Upper lobe of left lung (tissue), 6 donors: ENCODE measurements around the gene ZNF319. TPM values are rescaled to one million over a fixed set of nuclear protein-coding genes. Genes with fewer than 3 reads are reported as not detected.

Experiments used
- ATAC-seq, 2 donors: fragments of 200-7000 bp; cut with Tn5 transposase; one replicate each; pipeline ENCODE4 v1.9.1; 2022; ENCODE audit warnings: mild to moderate bottlenecking in 2 of 2, moderate library complexity in 2 of 2; ENCODE audit not compliant: low FRiP score in 2 of 2
- DNase-seq, 2 donors: peaks; one replicate each; pipeline ENCODE4 v3.0.0-alpha.2; 2019 to 2020
- H3K27ac ChIP-seq, 4 donors: fragments of 200-600 bp; sonication (generic); one replicate each; pipeline ENCODE4 v1.5.1; 2016 to 2019
- H3K27me3 ChIP-seq, 4 donors: fragments of 200-600 bp; sonication (generic); one replicate each; pipeline ENCODE4 v1.5.1; 2017 to 2019
- H3K36me3 ChIP-seq, 4 donors: fragments of 200-600 bp; sonication (generic); one replicate each; pipeline ENCODE4 v1.5.1; 2016 to 2019
- H3K4me1 ChIP-seq, 4 donors: fragments of 200-600 bp; sonication (generic); one replicate each; pipeline ENCODE4 v1.5.1; 2018 to 2019
- H3K4me3 ChIP-seq, 4 donors: fragments of 200-600 bp; sonication (generic); one replicate each; pipeline ENCODE4 v1.5.1; 2017 to 2019; ENCODE audit warnings: mild to moderate bottlenecking in 2 of 4, moderate library complexity in 1 of 4
- H3K9me3 ChIP-seq, 4 donors: fragments of 200-600 bp; sonication (generic); one replicate each; pipeline ENCODE4 v1.5.1; 2018 to 2019
- CTCF ChIP-seq, 6 experiments: fragments of 450-650 bp in 4 of 6; fragments of 200-600 bp in 2 of 6; sonication (generic) in 2 of 6; IDR thresholded peaks; one replicate each; pipeline ENCODE4 v1.5.1; 2016 to 2019; ENCODE audit warnings: antibody characterized with exemption in 6 of 6
- EP300 ChIP-seq, 4 donors: sonication (generic); formaldehyde crosslinking; IDR thresholded peaks; one replicate each; pipeline ENCODE4 v1.5.1; 2017; ENCODE audit warnings: antibody characterized with exemption in 4 of 4, control low read depth in 2 of 4
- POLR2A ChIP-seq, 4 donors: fragments of 450-650 bp; IDR thresholded peaks; one replicate each; pipeline ENCODE4 v1.5.1; 2016 to 2017; ENCODE audit warnings: antibody characterized with exemption in 4 of 4, mild to moderate bottlenecking in 2 of 4
- POLR2AphosphoS5 ChIP-seq, 2 donors: sonication (generic); formaldehyde crosslinking; IDR thresholded peaks; one replicate each; pipeline ENCODE4 v1.5.1; 2017; ENCODE audit warnings: antibody characterized with exemption in 2 of 2
- WGBS, 2 donors: methylation state at CpG; one replicate each; pipeline ENCODE4 v1.1.5; 2017 to 2018; 5-methylcytosine and 5-hydroxymethylcytosine counted together
- total RNA-seq, 6 donors: library from RNA; depleted of rRNA in 4 of 6; stranded (reverse); fragments of >200 nt in 4 of 6; gene quantifications; one replicate each; pipeline versions ENCODE4 v1.1.0 to v1.2.1, GENCODE V29; 2016 to 2021
- donor health status: DM: no; HTN: no; CAD: no; lungs with moderate emphysema.
- donor health status: DM: no; HTN: yes; CAD: no; lungs with severe emphysema.

Gene ZNF319
- total RNA-seq, 6 donors from 2014 or later, result 8.0 to 28.3 (median 13.3) TPM

- Histone ChIP-seq H3K27ac (peak overlapping the region in 2 of 4 donors; percentile 30 to 39), H3K4me3 (no peak overlapping the region), H3K9me3 (no peaks in the 10 kb centered on the region), H3K4me1 (peaks cover 64 to 95% (median 77%) of the 10 kb centered on the region in 4 donors), H3K36me3 (no peaks in the 10 kb centered on the region), H3K27me3 (peaks cover 0 to 3% (median 0%) of the 10 kb centered on the region in 4 donors)
- ATAC-seq (no peak), DNase-seq (no peak)
- TF ChIP-seq POLR2A (IDR thresholded peaks at IDR 0.05), result no peak
- TF ChIP-seq EP300 (IDR thresholded peaks at IDR 0.05), result no peak
- no peak for TF ChIP-seq CTCF (IDR thresholded peaks at IDR 0.05)
- TF ChIP-seq POLR2AphosphoS5 (IDR thresholded peaks at IDR 0.05), result no peak
- WGBS, 2 donors, result 63 to 72% methylated on average over 2 of the region's 2 CpGs
These were observed 28.9 kb upstream of the ZNF319 start for GRCh38 chr16:58029410-58029809.

DNA sequence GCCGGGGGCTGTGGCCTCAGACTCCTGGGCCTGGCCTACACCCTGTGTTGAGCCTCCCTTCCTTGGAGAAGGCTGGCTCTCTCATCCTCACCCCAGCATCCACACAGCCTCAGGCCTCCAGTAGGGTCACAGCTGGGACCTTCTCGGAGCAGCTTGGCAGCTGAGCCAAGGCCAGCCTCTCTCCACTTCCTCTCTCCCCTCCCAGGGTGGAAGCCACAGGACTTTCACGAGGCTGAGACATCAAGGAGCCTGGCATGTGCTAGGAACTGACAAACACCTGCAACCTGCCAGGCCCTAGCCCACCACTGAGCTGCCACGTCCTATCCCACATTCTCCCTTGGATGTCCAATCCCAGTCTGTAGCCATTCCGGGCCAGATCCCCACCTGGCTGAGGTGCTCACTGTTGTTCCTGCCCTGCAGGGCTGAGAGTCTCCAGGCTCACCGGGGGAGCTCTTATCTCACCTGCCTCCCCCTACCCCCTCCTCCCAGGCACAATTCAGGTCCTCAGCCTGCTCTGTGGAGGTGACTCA, 28.1 kb upstream of the ZNF319 start:
- peaks cover 71 to 95% (median 83%) of the 10 kb centered on the region in 4 donors for H3K4me1 ChIP-seq
- H3K4me3 ChIP-seq, result no peak overlapping the region
- H3K36me3 ChIP-seq, result no peaks in the 10 kb centered on the region
- DNase-seq (no peak), ATAC-seq (no peak)
- H3K27ac ChIP-seq, result peak overlapping the region in 3 of 4 donors; percentile 32 to 85 (median 39)
- TF ChIP-seq POLR2A (IDR thresholded peaks at IDR 0.05) (no peak), CTCF (IDR thresholded peaks at IDR 0.05) (no peak), EP300 (IDR thresholded peaks at IDR 0.05) (no peak), POLR2AphosphoS5 (IDR thresholded peaks at IDR 0.05) (no peak)
- WGBS, 2 donors, result 32 to 56% methylated on average over 3 to 6 of the region's 6 CpGs
- H3K27me3 ChIP-seq, result peaks cover 0 to 3% (median 0%) of the 10 kb centered on the region in 4 donors
- no peaks in the 10 kb centered on the region for H3K9me3 ChIP-seq

DNA sequence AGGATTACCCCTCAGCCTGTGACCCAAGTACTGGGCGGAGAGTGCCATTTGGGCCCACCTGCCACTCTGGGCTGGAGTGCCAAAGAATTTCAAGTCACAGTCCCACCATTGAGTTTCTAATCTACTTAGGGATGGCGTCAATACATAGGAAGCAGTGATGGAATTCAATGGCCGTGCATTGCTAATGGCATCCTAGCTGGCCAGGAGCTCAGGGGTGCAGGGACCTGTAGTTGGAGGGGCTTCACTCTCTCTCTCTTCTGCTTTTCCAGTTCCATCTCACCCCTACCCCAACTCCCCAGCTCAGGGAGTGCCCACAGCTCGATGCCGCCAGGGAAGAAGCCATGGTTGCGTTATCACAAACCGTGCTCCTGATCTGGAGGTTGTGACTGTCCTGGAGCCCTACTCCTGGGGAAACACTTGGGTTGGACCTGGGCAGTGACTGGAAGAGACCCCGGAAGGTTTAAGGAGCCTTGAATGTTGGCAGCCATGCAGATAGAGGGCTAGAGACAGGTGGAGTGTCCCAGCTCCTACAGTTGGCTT, 27.5 kb upstream of the ZNF319 start:
- 73 to 74% methylated on average over 7 to 8 of the region's 8 CpGs for WGBS, 2 donors
- H3K4me3 ChIP-seq, result peak overlapping the region in 2 of 4 donors; percentile 67 to 77
- no peaks in the 10 kb centered on the region for H3K36me3 ChIP-seq
- peaks cover 0 to 3% (median 0%) of the 10 kb centered on the region in 4 donors for H3K27me3 ChIP-seq
- no peak for ATAC-seq
- H3K9me3 ChIP-seq, result no peaks in the 10 kb centered on the region
- DNase-seq, result no peak
- peak overlapping the region; percentile 32 to 85 (median 68) for H3K27ac ChIP-seq
- TF ChIP-seq EP300 (IDR thresholded peaks at IDR 0.05) (no peak), POLR2A (IDR thresholded peaks at IDR 0.05) (no peak), POLR2AphosphoS5 (IDR thresholded peaks at IDR 0.05) (no peak), CTCF (IDR thresholded peaks at IDR 0.05) (no peak)
- peaks cover 71 to 95% (median 84%) of the 10 kb centered on the region in 4 donors for H3K4me1 ChIP-seq

GRCh38 chr16:58027161-58027915, 26.9 kb upstream of the ZNF319 start:
- Histone ChIP-seq H3K27me3 (peaks cover 0 to 3% (median 0%) of the 10 kb centered on the region in 4 donors), H3K4me1 (peaks cover 71 to 95% (median 84%) of the 10 kb centered on the region in 4 donors), H3K36me3 (no peaks in the 10 kb centered on the region), H3K4me3 (peak overlapping the region; percentile 55 to 77 (median 72)), H3K9me3 (no peaks in the 10 kb centered on the region), H3K27ac (peak overlapping the region; percentile 32 to 85 (median 68))
- no peak for TF ChIP-seq CTCF (IDR thresholded peaks at IDR 0.05)
- peak in 1 of 4 donors; percentile 40 for TF ChIP-seq POLR2A (IDR thresholded peaks at IDR 0.05)
- WGBS, 2 donors, result 7 to 23% methylated on average over 20 to 35 of the region's 43 CpGs
- ATAC-seq (peak; percentile 18 to 54), DNase-seq (peak; percentile 73 to 81)
